ENCODE measurements around the gene GLS2.
"Not testable (repeated sequence)": the region's sequence is repeated elsewhere in the genome, so short reads cannot be mapped to it uniquely, and the experiment has no call there.

GLS2 gene

GRCh38 chr12:56476143-56476542 is 11.8 kb downstream of the GLS2 start:
- TF ChIP-seq POLR2A (IDR thresholded peaks at IDR 0.05; ENCODE audit: low read depth, low read length): no peak
- no peak for DNase-seq (ENCODE audit: insufficient read length, low spot score)
- FAIRE-seq: no peak

- no peak for TF ChIP-seq POLR2A (IDR thresholded peaks at IDR 0.05; ENCODE audit: low read depth, low read length)
- DNase-seq (ENCODE audit: insufficient read length, low spot score) (no peak), FAIRE-seq (no peak)
These were observed 13.6 kb downstream of the GLS2 start for GRCh38 chr12:56474389-56474788.

GRCh38 chr12:56469007-56469930 is 18.7 kb downstream of the GLS2 start:
- TF ChIP-seq POLR2A (IDR thresholded peaks at IDR 0.05; ENCODE audit: low read depth, low read length): no peak
- DNase-seq (ENCODE audit: insufficient read length, low spot score): no peak
- FAIRE-seq: no peak

GRCh38 chr12:56468216-56469006 is 19.6 kb downstream of the GLS2 start, which contains the start of gene SPRYD4:
Gene SPRYD4, plus strand, starts transcription at chr12:56468578. Its CDS starts 14 bp downstream, at chr12:56468592.
- FAIRE-seq: no peak
- TF ChIP-seq POLR2A (IDR thresholded peaks at IDR 0.05; ENCODE audit: low read depth, low read length): peak; percentile 88
- peak; percentile 83 for DNase-seq (ENCODE audit: insufficient read length, low spot score)

- FAIRE-seq (no peak), DNase-seq (ENCODE audit: insufficient read length, low spot score) (no peak)
- no peak for TF ChIP-seq POLR2A (IDR thresholded peaks at IDR 0.05; ENCODE audit: low read depth, low read length)
These were observed 25.4 kb downstream of the GLS2 start for GRCh38 chr12:56462565-56462964.

- FAIRE-seq (peak; percentile 72), DNase-seq (ENCODE audit: insufficient read length, low spot score) (peak; percentile 60)
- TF ChIP-seq POLR2A (IDR thresholded peaks at IDR 0.05; ENCODE audit: low read depth, low read length): no peak
These were observed 26.5 kb downstream of the GLS2 start for GRCh38 chr12:56461235-56462159.

GRCh38 chr12:56457817-56458216 is 30.1 kb downstream of the GLS2 start:
- DNase-seq (ENCODE audit: insufficient read length, low spot score) (no peak), FAIRE-seq (no peak)
- TF ChIP-seq POLR2A (IDR thresholded peaks at IDR 0.05; ENCODE audit: low read depth, low read length): no peak

- FAIRE-seq (no peak), DNase-seq (ENCODE audit: insufficient read length, low spot score) (no peak)
- no peak for TF ChIP-seq POLR2A (IDR thresholded peaks at IDR 0.05; ENCODE audit: low read depth, low read length)
These were observed 33.4 kb downstream of the GLS2 start, which contains the start of gene MIP for GRCh38 chr12:56454557-56454956. Gene MIP, minus strand, starts transcription at chr12:56454657. Its CDS starts 44 bp downstream, at chr12:56454613.

- DNase-seq (ENCODE audit: insufficient read length, low spot score): no peak
- TF ChIP-seq POLR2A (IDR thresholded peaks at IDR 0.05; ENCODE audit: low read depth, low read length): no peak
- no peak for FAIRE-seq
These were observed 36.8 kb downstream of the GLS2 start for GRCh38 chr12:56451147-56451546.

- TF ChIP-seq POLR2A (IDR thresholded peaks at IDR 0.05; ENCODE audit: low read depth, low read length): no peak
- no peak for DNase-seq (ENCODE audit: insufficient read length, low spot score)
- FAIRE-seq: no peak
These were observed 37.7 kb downstream of the GLS2 start for GRCh38 chr12:56450241-56450640.

GRCh38 chr12:56449622-56449984 is 38.4 kb downstream of the GLS2 start:
- no peak for DNase-seq (ENCODE audit: insufficient read length, low spot score)
- FAIRE-seq: no peak
- TF ChIP-seq POLR2A (IDR thresholded peaks at IDR 0.05; ENCODE audit: low read depth, low read length): no peak

- DNase-seq (ENCODE audit: insufficient read length, low spot score) (peak; percentile 90), FAIRE-seq (peak; percentile 71)
- peak; percentile 68 for TF ChIP-seq POLR2A (IDR thresholded peaks at IDR 0.05; ENCODE audit: low read depth, low read length)
These were observed 38.9 kb downstream of the GLS2 start, which contains the start of gene TIMELESS for GRCh38 chr12:56448860-56449621. Gene TIMELESS, minus strand, starts transcription at chr12:56449426. Its CDS starts 15,256 bp downstream, at chr12:56434170.

GRCh38 chr12:56443208-56443607 is 44.8 kb downstream of the GLS2 start:
- FAIRE-seq: not testable (repeated sequence)

More at GRCh38 chr12:56443208-56443607, 44.8 kb downstream of the GLS2 start:
- DNase-seq (ENCODE audit: insufficient read length, low spot score): not testable (repeated sequence)
